D341Med (cell line): ENCODE data around the gene GUSB.

ENCODE experiments used
- DNase-seq: peaks from one replicate; pipeline ENCODE4 v3.0.0; 2012; ENCODE audit warnings: low spot score

GUSB gene

DNA sequence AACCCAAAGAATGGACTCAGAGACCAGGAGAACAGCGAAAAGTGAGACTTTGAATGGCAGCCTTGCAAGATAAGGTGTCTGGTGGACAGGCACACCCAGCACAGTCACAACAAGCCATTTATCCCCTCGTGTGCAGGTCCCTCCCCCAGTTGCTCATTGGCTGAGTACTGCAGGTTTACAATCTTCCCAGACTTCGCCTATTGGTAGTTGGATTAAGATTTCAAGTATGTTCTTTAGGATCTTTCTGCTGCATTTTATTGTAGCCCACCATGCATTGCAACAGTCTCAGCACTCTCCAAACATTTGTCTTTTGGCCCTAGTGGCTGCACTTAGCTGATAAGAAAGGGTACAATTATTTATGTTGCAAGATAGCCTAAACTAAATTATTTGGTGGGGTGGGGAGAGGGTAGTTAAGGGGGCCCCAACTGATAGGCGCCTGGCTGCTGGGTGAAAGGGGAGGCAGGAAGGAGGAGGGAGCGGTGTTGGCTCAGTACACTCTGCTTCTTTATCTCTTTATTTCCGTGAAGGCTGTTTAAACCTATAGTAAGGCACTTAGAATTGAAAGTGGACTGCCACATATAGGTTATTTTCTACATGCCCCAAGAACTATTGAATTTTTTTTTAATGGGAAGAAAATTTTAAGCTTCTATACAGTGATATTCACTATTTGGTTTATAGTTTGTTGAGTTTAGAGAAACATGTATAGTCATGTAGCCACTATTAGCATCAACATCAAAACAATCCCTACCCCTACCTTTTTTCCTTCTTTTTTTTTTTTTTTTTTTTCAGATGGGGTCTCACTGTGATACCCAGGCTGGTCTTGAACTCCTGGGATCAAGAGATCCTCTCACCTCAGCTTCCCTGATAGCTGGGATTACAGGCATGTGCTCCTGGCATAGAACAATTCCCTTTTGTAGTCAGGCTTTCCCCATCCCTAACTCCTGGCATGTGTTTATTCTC is 54.2 kb downstream of the GUSB start:
- DNase-seq: no peak

DNA sequence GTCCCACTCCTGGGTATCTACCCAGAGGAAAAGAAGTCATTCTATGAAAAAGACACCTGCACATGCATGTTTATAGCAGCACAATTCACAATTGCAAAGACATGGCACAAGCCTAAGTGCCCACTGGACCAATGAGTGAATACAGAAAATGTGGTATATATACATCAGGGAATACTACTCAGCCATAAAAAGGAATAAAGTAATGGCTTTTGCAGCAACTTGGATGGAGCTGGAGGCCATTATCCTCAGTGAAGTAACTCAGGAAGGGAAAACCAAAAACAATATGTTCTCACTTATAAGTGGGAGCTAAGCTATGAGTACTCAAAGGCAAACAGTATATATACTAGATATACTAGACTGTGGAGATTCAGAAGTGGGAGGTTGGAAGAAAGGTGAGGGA is 55.4 kb downstream of the GUSB start:
- no peak for DNase-seq

DNA sequence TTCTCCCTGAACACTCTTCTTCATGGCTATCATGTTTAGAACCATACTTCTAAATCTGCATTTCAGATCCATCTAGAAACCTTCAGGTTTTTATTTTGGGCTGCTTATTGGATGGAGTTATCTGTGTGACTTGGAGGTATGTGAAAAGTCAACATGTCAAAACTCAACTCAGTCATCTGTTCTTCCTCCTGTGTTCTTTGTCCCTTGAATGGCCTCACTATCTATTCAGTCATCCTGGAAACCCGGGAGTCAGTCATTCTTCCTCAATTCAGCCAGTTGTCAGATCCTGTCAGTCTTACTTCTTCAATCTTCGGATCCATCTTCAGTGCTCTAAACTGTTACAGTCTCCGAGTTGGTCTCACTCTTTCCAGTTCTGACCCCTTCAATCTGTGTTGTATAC is 57.0 kb downstream of the GUSB start:
- DNase-seq: no peak

DNA sequence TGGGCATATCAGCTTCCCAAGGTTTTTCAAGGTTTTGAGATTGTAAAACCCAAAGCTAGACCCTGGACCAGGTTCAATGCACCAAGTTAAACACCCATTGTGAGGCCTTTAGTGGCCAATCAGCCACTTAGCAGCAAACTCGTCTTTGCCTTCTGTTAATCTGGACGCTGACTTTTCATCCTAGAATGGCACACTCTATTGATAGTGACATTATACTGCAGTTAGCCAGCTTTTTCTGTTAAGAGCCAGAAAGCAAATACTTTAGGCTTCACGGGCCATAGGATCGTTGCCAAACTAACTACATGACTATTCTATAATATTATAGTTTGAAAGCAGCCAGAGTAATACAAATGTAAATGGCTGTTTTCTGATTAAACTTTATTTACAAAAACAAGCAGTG is 57.8 kb downstream of the GUSB start:
- DNase-seq: no peak

DNA sequence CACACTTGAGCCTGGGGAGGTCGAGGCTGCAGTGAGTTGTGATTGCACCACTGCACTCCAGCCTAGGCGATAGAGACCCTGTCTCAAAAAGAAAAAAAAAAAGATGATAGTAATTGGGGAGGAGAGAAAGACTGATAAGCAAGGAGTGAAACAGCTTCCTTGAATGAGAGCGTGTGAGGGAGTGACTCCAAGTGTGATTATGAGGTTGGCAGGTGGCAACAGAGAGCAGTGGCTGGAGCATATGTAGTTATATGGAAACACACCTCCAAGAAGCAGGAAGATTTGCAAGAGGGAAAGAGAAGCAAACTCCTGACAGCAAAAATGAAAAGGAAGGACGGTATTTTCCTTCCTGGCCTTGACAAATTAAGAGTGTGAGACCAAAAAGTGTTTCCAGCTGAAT is 58.7 kb downstream of the GUSB start:
- DNase-seq: no peak

DNA sequence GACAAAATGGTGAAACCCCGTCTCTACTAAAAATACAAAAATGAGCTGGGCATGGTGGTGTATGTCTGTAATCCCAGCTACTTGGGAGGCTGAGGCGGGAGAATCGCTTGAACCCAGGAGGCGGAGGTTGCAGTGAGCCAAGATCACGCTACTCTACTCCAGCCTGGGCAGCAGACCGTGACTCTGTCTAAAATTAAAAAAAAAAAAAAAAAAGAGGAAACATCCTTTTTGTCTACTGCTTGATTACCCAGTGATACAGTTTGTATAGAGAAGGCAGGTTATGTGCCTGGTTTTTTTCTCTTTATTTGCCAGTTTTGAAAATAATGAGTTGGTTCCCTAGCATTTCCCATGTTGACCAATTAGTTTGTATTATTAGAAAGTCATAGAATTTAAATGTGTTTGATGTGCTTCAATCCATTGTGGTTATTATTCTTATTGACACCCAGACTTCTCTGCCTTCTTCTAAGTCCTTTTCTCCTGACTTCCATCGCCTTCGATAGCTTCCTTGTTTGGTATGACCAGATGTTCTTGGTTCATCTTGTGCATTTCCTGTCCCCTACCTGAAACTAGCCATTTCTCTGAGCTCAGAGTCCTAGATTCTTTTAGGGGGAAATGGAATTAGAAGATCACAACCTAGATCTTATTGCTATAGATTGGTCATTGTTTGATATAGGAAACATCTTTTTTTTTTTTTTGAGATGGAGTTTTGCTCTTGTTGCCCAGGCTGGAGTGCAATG is 65.9 kb downstream of the GUSB start:
- no peak for DNase-seq

DNA sequence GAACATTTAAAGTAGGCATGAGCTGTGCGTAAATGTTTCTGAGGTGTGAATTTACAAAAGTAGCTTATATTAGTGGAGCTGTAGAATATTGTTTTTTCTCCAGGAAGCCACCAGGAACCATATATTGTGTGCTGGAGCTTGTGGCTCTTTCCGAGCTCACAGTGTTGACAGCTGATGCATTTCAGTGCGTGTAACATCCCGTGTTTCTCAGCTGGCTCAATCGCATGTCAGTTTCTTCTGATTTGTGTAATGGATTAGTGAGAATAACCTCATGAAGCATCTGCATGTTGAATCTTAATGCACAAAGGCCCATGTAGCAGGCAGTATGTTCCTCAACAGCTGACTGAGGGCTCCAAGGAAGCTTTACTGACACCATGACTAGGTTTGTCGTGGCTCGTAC is 69.8 kb downstream of the GUSB start:
- no peak for DNase-seq
